PC-9 (cell line): ENCODE results near the gene CMPK2.

Source experiments
- EZH2 ChIP-seq: fragments of 200-600 bp; sonication (generic); IDR thresholded peaks from 2 replicates; pipeline ENCODE4 v1.8.0; 2017; ENCODE audit warnings: antibody characterized with exemption, low read depth
- TF ChIP-seq, protein P1 (sequence below): fragments of 200-600 bp; sonication (generic); conservative IDR thresholded peaks from 2 replicates; pipeline ENCODE4 v1.6.1; 2017; ENCODE audit warnings: mixed run types, antibody characterized with exemption, mild to moderate bottlenecking, moderate library complexity

DNA sequence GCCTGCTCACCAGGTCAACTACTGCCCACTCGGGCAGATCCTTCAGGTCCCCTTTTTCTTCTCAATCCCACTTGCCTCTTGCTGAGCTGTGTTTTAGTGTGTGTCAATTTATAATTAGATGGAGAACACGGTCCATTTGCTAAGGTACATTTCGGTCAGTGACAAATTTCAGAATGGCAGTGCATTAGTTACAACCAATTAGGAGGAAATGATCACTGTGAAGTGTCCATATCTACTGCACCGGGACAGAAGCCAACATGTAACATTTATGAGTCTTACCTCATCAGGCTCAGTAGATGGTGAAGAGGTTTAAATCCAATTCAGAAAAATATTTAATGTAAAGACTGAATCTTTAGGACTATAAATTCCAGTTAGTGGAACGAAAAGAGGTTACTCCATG, 47.7 kb downstream of the CMPK2 start:
- TF ChIP-seq, protein P1, sequence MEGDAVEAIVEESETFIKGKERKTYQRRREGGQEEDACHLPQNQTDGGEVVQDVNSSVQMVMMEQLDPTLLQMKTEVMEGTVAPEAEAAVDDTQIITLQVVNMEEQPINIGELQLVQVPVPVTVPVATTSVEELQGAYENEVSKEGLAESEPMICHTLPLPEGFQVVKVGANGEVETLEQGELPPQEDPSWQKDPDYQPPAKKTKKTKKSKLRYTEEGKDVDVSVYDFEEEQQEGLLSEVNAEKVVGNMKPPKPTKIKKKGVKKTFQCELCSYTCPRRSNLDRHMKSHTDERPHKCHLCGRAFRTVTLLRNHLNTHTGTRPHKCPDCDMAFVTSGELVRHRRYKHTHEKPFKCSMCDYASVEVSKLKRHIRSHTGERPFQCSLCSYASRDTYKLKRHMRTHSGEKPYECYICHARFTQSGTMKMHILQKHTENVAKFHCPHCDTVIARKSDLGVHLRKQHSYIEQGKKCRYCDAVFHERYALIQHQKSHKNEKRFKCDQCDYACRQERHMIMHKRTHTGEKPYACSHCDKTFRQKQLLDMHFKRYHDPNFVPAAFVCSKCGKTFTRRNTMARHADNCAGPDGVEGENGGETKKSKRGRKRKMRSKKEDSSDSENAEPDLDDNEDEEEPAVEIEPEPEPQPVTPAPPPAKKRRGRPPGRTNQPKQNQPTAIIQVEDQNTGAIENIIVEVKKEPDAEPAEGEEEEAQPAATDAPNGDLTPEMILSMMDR, result no peak
- TF ChIP-seq EZH2, result no peak
